Skeletal muscle tissue (tissue), 4 donors: ENCODE results near the gene NALCN. TPM values are rescaled to one million over a fixed set of nuclear protein-coding genes. Genes with fewer than 3 reads are reported as not detected.

Experiments used
- H3K27ac ChIP-seq: one replicate; pipeline ENCODE4 v1.7.0; 2013; ENCODE audit warnings: mild to moderate bottlenecking, low read depth, low read length, inconsistent platforms
- H3K27me3 ChIP-seq, 3 donors: one replicate each; pipeline ENCODE4 v1.7.0; 2013; ENCODE audit warnings: low read length in 3 of 3; ENCODE audit not compliant: control insufficient read depth in 3 of 3, insufficient read depth in 3 of 3
- H3K36me3 ChIP-seq, 3 donors: one replicate each; pipeline ENCODE4 v1.7.0; 2013; ENCODE audit warnings: low read length in 3 of 3; ENCODE audit not compliant: control insufficient read depth in 3 of 3, insufficient read depth in 3 of 3
- H3K4me1 ChIP-seq, 3 donors: one replicate each; pipeline ENCODE4 v1.7.0; 2013; ENCODE audit warnings: low read length in 3 of 3, mild to moderate bottlenecking in 3 of 3; ENCODE audit not compliant: control insufficient read depth in 3 of 3, insufficient read depth in 3 of 3
- H3K4me3 ChIP-seq, 3 donors: one replicate each; pipeline ENCODE4 v1.7.0; 2013; ENCODE audit warnings: low read length in 3 of 3
- H3K9ac ChIP-seq, 3 donors: one replicate each; pipeline ENCODE4 v1.7.0; 2013; ENCODE audit warnings: low read length in 3 of 3, mild to moderate bottlenecking in 3 of 3, moderate library complexity in 2 of 3, low read depth in 1 of 3
- H3K9me3 ChIP-seq, 3 donors: one replicate each; pipeline ENCODE4 v1.7.0; 2013; ENCODE audit warnings: low read length in 3 of 3; ENCODE audit not compliant: control insufficient read depth in 3 of 3
- total RNA-seq: library from RNA; depleted of rRNA; stranded (reverse); fragments of >200 nt; gene quantifications from one replicate; pipeline ENCODE4 v1.2.3, GENCODE V29; 2014
- donor health status: Osteomylitis.

Gene NALCN
- total RNA-seq, 1 donor from 2014 or later, result 1.0 TPM

GRCh38 chr13:101397742-101398141, 18.6 kb downstream of the NALCN start:
- H3K9ac ChIP-seq, result no peak overlapping the region
- no peak overlapping the region for H3K27ac ChIP-seq

GRCh38 chr13:101394605-101395004, 21.7 kb downstream of the NALCN start:
- Histone ChIP-seq H3K27me3 (no peaks in the 10 kb centered on the region), H3K4me3 (no peak overlapping the region), H3K9me3 (no peaks in the 10 kb centered on the region), H3K27ac (no peak overlapping the region), H3K9ac (no peak overlapping the region), H3K36me3 (no peaks in the 10 kb centered on the region), H3K4me1 (no peaks in the 10 kb centered on the region)

More at GRCh38 chr13:101397742-101398141, 18.6 kb downstream of the NALCN start:
- H3K4me3 ChIP-seq, result no peak overlapping the region
- H3K9me3 ChIP-seq, result no peaks in the 10 kb centered on the region
- H3K4me1 ChIP-seq, result no peaks in the 10 kb centered on the region
- H3K36me3 ChIP-seq, result no peaks in the 10 kb centered on the region
- no peaks in the 10 kb centered on the region for H3K27me3 ChIP-seq

- no peak overlapping the region for H3K4me3 ChIP-seq
- no peaks in the 10 kb centered on the region for H3K36me3 ChIP-seq
- no peaks in the 10 kb centered on the region for H3K27me3 ChIP-seq
- H3K9me3 ChIP-seq, result no peaks in the 10 kb centered on the region
- H3K4me1 ChIP-seq, result no peaks in the 10 kb centered on the region
- H3K9ac ChIP-seq, result no peak overlapping the region
- H3K27ac ChIP-seq, result no peak overlapping the region
Observed at GRCh38 chr13:101393140-101393539, 23.2 kb downstream of the NALCN start.

GRCh38 chr13:101390461-101390860, 25.8 kb downstream of the NALCN start:
- Histone ChIP-seq H3K9me3 (no peaks in the 10 kb centered on the region), H3K27me3 (no peaks in the 10 kb centered on the region), H3K36me3 (no peaks in the 10 kb centered on the region), H3K27ac (no peak overlapping the region), H3K9ac (no peak overlapping the region), H3K4me1 (no peaks in the 10 kb centered on the region), H3K4me3 (no peak overlapping the region)

- Histone ChIP-seq H3K9me3 (no peaks in the 10 kb centered on the region), H3K9ac (no peak overlapping the region), H3K27me3 (no peaks in the 10 kb centered on the region), H3K36me3 (no peaks in the 10 kb centered on the region), H3K27ac (no peak overlapping the region), H3K4me1 (no peaks in the 10 kb centered on the region), H3K4me3 (no peak overlapping the region)
Observed at GRCh38 chr13:101384929-101385328, 31.4 kb downstream of the NALCN start.

GRCh38 chr13:101383595-101383994, 32.7 kb downstream of the NALCN start:
- H3K27me3 ChIP-seq, result no peaks in the 10 kb centered on the region
- no peaks in the 10 kb centered on the region for H3K9me3 ChIP-seq
- no peak overlapping the region for H3K4me3 ChIP-seq
- H3K36me3 ChIP-seq, result no peaks in the 10 kb centered on the region
- no peaks in the 10 kb centered on the region for H3K4me1 ChIP-seq
- no peak overlapping the region for H3K27ac ChIP-seq
- H3K9ac ChIP-seq, result no peak overlapping the region

- Histone ChIP-seq H3K4me1 (no peaks in the 10 kb centered on the region), H3K9me3 (no peaks in the 10 kb centered on the region), H3K27ac (no peak overlapping the region), H3K27me3 (no peaks in the 10 kb centered on the region), H3K4me3 (no peak overlapping the region), H3K9ac (no peak overlapping the region), H3K36me3 (no peaks in the 10 kb centered on the region)
Observed at GRCh38 chr13:101382701-101383100, 33.6 kb downstream of the NALCN start.

GRCh38 chr13:101382086-101382485, 34.2 kb downstream of the NALCN start:
- Histone ChIP-seq H3K4me3 (no peak overlapping the region), H3K27me3 (no peaks in the 10 kb centered on the region), H3K9ac (no peak overlapping the region), H3K36me3 (no peaks in the 10 kb centered on the region), H3K9me3 (no peaks in the 10 kb centered on the region), H3K4me1 (no peaks in the 10 kb centered on the region), H3K27ac (no peak overlapping the region)

- no peak overlapping the region for H3K27ac ChIP-seq
- H3K27me3 ChIP-seq, result no peaks in the 10 kb centered on the region
- no peak overlapping the region for H3K9ac ChIP-seq
- H3K4me3 ChIP-seq, result no peak overlapping the region
- H3K36me3 ChIP-seq, result no peaks in the 10 kb centered on the region
- H3K4me1 ChIP-seq, result no peaks in the 10 kb centered on the region
- no peaks in the 10 kb centered on the region for H3K9me3 ChIP-seq
Observed at GRCh38 chr13:101360525-101360924, 55.8 kb downstream of the NALCN start.

- no peaks in the 10 kb centered on the region for H3K36me3 ChIP-seq
- no peaks in the 10 kb centered on the region for H3K27me3 ChIP-seq
- H3K9ac ChIP-seq, result no peak overlapping the region
- no peaks in the 10 kb centered on the region for H3K4me1 ChIP-seq
- no peak overlapping the region for H3K4me3 ChIP-seq
- H3K9me3 ChIP-seq, result no peaks in the 10 kb centered on the region
- H3K27ac ChIP-seq, result no peak overlapping the region
Observed at GRCh38 chr13:101354895-101355294, 61.4 kb downstream of the NALCN start.
